K562 (cell line): Measurements from ENCODE around the gene ZEB2. TPM values are rescaled to one million over a fixed set of nuclear protein-coding genes. Genes with fewer than 3 reads are reported as not detected.

Experiments
- CTCF ChIP-seq, 3 experiments: IDR thresholded peaks in 2 of 3; conservative IDR thresholded peaks in 1 of 3; 2 replicates each; pipeline ENCODE4 v1.5.1; 2011 to 2012; ENCODE audit warnings: low read length in 3 of 3, mild to moderate bottlenecking in 3 of 3, control low read depth in 2 of 3, improper control_type of control experiment in 1 of 3, inconsistent platforms in 1 of 3, low read depth in 1 of 3, mixed read lengths in 1 of 3, moderate library complexity in 1 of 3; ENCODE audit not compliant: insufficient read depth in 2 of 3
- ETV1 ChIP-seq: fragments of 450-650 bp; conservative IDR thresholded peaks from 2 replicates; pipeline ENCODE4 v1.6.1; 2016; ENCODE audit warnings: missing genetic modification characterization, control low read depth, low read depth, missing compliant biosample characterization
- HSF4 ChIP-seq: fragments of 250-450 bp; sonication (Bioruptor Pico); IDR thresholded peaks from 2 replicates; pipeline ENCODE4 v2.1.2; 2022; ENCODE audit warnings: mild to moderate bottlenecking, moderate library complexity, borderline replicate concordance
- JUN ChIP-seq, 2 experiments: sonication (generic) in 1 of 2; formaldehyde crosslinking in 1 of 2; IDR thresholded peaks; 2 replicates each; pipeline versions ENCODE4 v1.6.1 to v1.8.0; 2012 to 2022; ENCODE audit warnings: borderline replicate concordance in 2 of 2, mild to moderate bottlenecking in 2 of 2, improper control_type of control experiment in 1 of 2, low read depth in 1 of 2, low read length in 1 of 2, missing genetic modification reagents in 1 of 2
- KHSRP ChIP-seq: fragments of 450-650 bp; IDR thresholded peaks from 2 replicates; pipeline ENCODE4 v1.6.1; 2017
- MCM7 ChIP-seq, 2 experiments: fragments of 450-650 bp; IDR thresholded peaks; 2 replicates each; pipeline ENCODE4 v1.6.1; 2016 to 2018
- MYNN ChIP-seq, 2 experiments: sonication (generic); formaldehyde crosslinking in 1 of 2; IDR thresholded peaks; 2 replicates each; pipeline versions ENCODE4 v1.5.0 to v1.6.1; 2016 to 2020; ENCODE audit warnings: antibody characterized with exemption in 1 of 2, missing genetic modification reagents in 1 of 2
- POLR3A ChIP-seq: IDR thresholded peaks from 2 replicates; pipeline ENCODE4 v1.6.1; 2011; ENCODE audit warnings: borderline replicate concordance, mild to moderate bottlenecking, moderate library complexity; ENCODE audit not compliant: insufficient read length, insufficient read depth; ENCODE audit errors: extremely low read depth
- POLR3G ChIP-seq: IDR thresholded peaks from 2 replicates; pipeline ENCODE4 v1.6.1; 2011; ENCODE audit not compliant: insufficient read length, insufficient replicate concordance; ENCODE audit errors: extremely low read depth
- RBM15 ChIP-seq: fragments of 200-400 bp; formaldehyde crosslinking; IDR thresholded peaks from 2 replicates; pipeline ENCODE4 v1.6.1; 2018; ENCODE audit warnings: mild to moderate bottlenecking, low read length, moderate library complexity; ENCODE audit not compliant: insufficient read depth
- RBM34 ChIP-seq: fragments of 200-400 bp; formaldehyde crosslinking; IDR thresholded peaks from 2 replicates; pipeline ENCODE4 v1.6.1; 2018; ENCODE audit warnings: low read length, borderline replicate concordance; ENCODE audit not compliant: insufficient read depth
- RHOXF2B ChIP-seq: fragments of 250-450 bp; sonication (Bioruptor Pico); conservative IDR thresholded peaks from 2 replicates; pipeline ENCODE4 v1.5.1; 2021
- TBP ChIP-seq: optimal IDR thresholded peaks from 2 replicates; pipeline ENCODE3; 2011; ENCODE audit warnings: low read depth, low read length, improper control_type of control experiment
- ZNF175 ChIP-seq: fragments of 200-800 bp; sonication (Bioruptor generic); IDR thresholded peaks from 2 replicates; pipeline ENCODE4 v1.6.1; 2016; ENCODE audit warnings: low read depth, mild to moderate bottlenecking, missing genetic modification characterization, missing compliant biosample characterization
- ZNF354B ChIP-seq: fragments of 250-450 bp; sonication (Bioruptor Pico); IDR thresholded peaks from 2 replicates; pipeline ENCODE4 v1.4.0; 2020
- ZNF707 ChIP-seq: fragments of 250-450 bp; sonication (Bioruptor Pico); conservative IDR thresholded peaks from 2 replicates; pipeline ENCODE4 v1.8.0; 2022; ENCODE audit warnings: inconsistent platforms, mild to moderate bottlenecking, moderate library complexity
- polyA plus RNA-seq, 8 experiments: library from polyadenylated mRNA; depleted of rRNA in 4 of 8; stranded (reverse) in 5 of 8; unstranded in 3 of 8; fragments of >200 nt; fragmentation: Nextera tagmentation in 2 of 8; fragmentation: Illumina TruSeq in 1 of 8; extraction: Ambion mirVana in 2 of 8; extraction: Trizol in 1 of 8; gene quantifications; 2 replicates each; pipeline versions ENCODE4 v1.2.1 to v1.2.3, GENCODE V29; 2011 to 2014; ENCODE audit warnings: inconsistent platforms in 1 of 8, missing spikeins in 1 of 8
- total RNA-seq, 7 experiments: library from RNA; depleted of rRNA in 6 of 7; stranded (reverse); fragments of >200 nt in 6 of 7; fragmentation: Illumina TruSeq in 2 of 7; extraction: Trizol in 2 of 7; gene quantifications; 2 replicates each; pipeline versions ENCODE4 v1.2.1 to v1.2.3, GENCODE V29; 2011 to 2021; ENCODE audit warnings: low replicate concordance in 1 of 7
- TF ChIP-seq, protein P1 (sequence below): sonication (generic); formaldehyde crosslinking; IDR thresholded peaks from 2 replicates; pipeline ENCODE4 v1.8.0; 2023; ENCODE audit warnings: missing genetic modification reagents, mild to moderate bottlenecking, borderline replicate concordance
- TF ChIP-seq, protein P2 (sequence below): sonication (generic); formaldehyde crosslinking; IDR thresholded peaks from 2 replicates; pipeline ENCODE4 v1.5.0; 2020; ENCODE audit warnings: missing genetic modification reagents

Gene ZEB2
- total and polyA plus RNA-seq, 9 of the 15 experiments (the other 6 are each of a cell fraction or from before 2014, with no cell fraction given), result 15.1 to 113 (median 72.3) TPM

GRCh38 chr2:144358979-144359541, 160.9 kb downstream of the ZEB2 start (continued):
- TF ChIP-seq ZNF175 (CRISPR knock-in tag) (no peak), KHSRP (no peak; the same call in 1 of the 2 replicates), HSF4 (CRISPR knock-in tag) (no peak), MCM7 (IDR thresholded peaks at IDR 0.05) (no peak), RBM34 (no peak), ZNF707 (no peak), RBM15 (no peak), POLR3G (no peak), JUN (IDR thresholded peaks at IDR 0.05; ENCODE audit: borderline replicate concordance, low read depth, low read length) (no peak), JUN (CRISPR knock-in tag; IDR thresholded peaks at IDR 0.05; ENCODE audit: borderline replicate concordance) (no peak), CTCF (IDR thresholded peaks at IDR 0.05 in 2 of 3, conservative IDR thresholded peaks at IDR 0.05 in 1 of 3; ENCODE audit: insufficient read depth in 2 of 3, low read depth in 1 of 3, low read length in 3 of 3) (no peak), MYNN (IDR thresholded peaks at IDR 0.05) (no peak), MYNN (CRISPR knock-in tag; IDR thresholded peaks at IDR 0.05) (no peak), TBP (peak; percentile 96), POLR3A (no peak), ETV1 (tag) (no peak), RHOXF2B (CRISPR knock-in tag) (no peak), ZNF354B (CRISPR knock-in tag) (no peak)
- TF ChIP-seq, protein P1, sequence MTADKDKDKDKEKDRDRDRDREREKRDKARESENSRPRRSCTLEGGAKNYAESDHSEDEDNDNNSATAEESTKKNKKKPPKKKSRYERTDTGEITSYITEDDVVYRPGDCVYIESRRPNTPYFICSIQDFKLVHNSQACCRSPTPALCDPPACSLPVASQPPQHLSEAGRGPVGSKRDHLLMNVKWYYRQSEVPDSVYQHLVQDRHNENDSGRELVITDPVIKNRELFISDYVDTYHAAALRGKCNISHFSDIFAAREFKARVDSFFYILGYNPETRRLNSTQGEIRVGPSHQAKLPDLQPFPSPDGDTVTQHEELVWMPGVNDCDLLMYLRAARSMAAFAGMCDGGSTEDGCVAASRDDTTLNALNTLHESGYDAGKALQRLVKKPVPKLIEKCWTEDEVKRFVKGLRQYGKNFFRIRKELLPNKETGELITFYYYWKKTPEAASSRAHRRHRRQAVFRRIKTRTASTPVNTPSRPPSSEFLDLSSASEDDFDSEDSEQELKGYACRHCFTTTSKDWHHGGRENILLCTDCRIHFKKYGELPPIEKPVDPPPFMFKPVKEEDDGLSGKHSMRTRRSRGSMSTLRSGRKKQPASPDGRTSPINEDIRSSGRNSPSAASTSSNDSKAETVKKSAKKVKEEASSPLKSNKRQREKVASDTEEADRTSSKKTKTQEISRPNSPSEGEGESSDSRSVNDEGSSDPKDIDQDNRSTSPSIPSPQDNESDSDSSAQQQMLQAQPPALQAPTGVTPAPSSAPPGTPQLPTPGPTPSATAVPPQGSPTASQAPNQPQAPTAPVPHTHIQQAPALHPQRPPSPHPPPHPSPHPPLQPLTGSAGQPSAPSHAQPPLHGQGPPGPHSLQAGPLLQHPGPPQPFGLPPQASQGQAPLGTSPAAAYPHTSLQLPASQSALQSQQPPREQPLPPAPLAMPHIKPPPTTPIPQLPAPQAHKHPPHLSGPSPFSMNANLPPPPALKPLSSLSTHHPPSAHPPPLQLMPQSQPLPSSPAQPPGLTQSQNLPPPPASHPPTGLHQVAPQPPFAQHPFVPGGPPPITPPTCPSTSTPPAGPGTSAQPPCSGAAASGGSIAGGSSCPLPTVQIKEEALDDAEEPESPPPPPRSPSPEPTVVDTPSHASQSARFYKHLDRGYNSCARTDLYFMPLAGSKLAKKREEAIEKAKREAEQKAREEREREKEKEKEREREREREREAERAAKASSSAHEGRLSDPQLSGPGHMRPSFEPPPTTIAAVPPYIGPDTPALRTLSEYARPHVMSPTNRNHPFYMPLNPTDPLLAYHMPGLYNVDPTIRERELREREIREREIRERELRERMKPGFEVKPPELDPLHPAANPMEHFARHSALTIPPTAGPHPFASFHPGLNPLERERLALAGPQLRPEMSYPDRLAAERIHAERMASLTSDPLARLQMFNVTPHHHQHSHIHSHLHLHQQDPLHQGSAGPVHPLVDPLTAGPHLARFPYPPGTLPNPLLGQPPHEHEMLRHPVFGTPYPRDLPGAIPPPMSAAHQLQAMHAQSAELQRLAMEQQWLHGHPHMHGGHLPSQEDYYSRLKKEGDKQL (CRISPR knock-in tag), result no peak
- TF ChIP-seq, protein P2, sequence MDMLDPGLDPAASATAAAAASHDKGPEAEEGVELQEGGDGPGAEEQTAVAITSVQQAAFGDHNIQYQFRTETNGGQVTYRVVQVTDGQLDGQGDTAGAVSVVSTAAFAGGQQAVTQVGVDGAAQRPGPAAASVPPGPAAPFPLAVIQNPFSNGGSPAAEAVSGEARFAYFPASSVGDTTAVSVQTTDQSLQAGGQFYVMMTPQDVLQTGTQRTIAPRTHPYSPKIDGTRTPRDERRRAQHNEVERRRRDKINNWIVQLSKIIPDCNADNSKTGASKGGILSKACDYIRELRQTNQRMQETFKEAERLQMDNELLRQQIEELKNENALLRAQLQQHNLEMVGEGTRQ, result no peak
